HUES6 (cell line): ENCODE data around the gene IFT20.

Source experiments
- H3K27ac ChIP-seq: 2 replicates; pipeline ENCODE4 v1.7.0; 2013; ENCODE audit warnings: low read depth, mild to moderate bottlenecking, low read length, inconsistent platforms
- H3K27me3 ChIP-seq: 2 replicates; pipeline ENCODE4 v1.6.1; 2013; ENCODE audit warnings: low read length; ENCODE audit not compliant: control insufficient read depth, insufficient read depth
- H3K36me3 ChIP-seq: 2 replicates; pipeline ENCODE4 v1.6.1; 2013; ENCODE audit warnings: low read length; ENCODE audit not compliant: control insufficient read depth, insufficient read depth
- H3K4me1 ChIP-seq: 2 replicates; pipeline ENCODE4 v1.6.1; 2013; ENCODE audit warnings: low read length; ENCODE audit not compliant: control insufficient read depth, insufficient read depth
- H3K4me3 ChIP-seq: 2 replicates; pipeline ENCODE4 v1.5.1; 2013; ENCODE audit warnings: low read depth, low read length
- H3K9ac ChIP-seq: one replicate; pipeline ENCODE4 v1.6.1; 2013; ENCODE audit warnings: mild to moderate bottlenecking, low read length
- H3K9me3 ChIP-seq: 2 replicates; pipeline ENCODE4 v1.6.1; 2013; ENCODE audit warnings: low read depth, low read length; ENCODE audit not compliant: control insufficient read depth, insufficient read depth

IFT20 gene

GRCh38 chr17:28333083-28333746, 2.1 kb downstream of the IFT20 start:
- no peak overlapping the region for H3K9ac ChIP-seq
- H3K27me3 ChIP-seq: no peaks in the 10 kb centered on the region
- peaks cover 28% of the 10 kb centered on the region for H3K36me3 ChIP-seq
- H3K9me3 ChIP-seq: no peaks in the 10 kb centered on the region
- no peak overlapping the region for H3K4me3 ChIP-seq
- no peak overlapping the region for H3K27ac ChIP-seq
- peaks cover 13% of the 10 kb centered on the region for H3K4me1 ChIP-seq

- H3K9me3 ChIP-seq: no peaks in the 10 kb centered on the region
- H3K27ac ChIP-seq: no peak overlapping the region
These were observed 3.3 kb downstream of the IFT20 start for GRCh38 chr17:28331891-28332420.

GRCh38 chr17:28330671-28331070, 4.6 kb downstream of the IFT20 start:
- Histone ChIP-seq H3K9ac (no peak overlapping the region), H3K27me3 (no peaks in the 10 kb centered on the region), H3K4me1 (peaks cover 7% of the 10 kb centered on the region), H3K27ac (no peak overlapping the region), H3K36me3 (peaks cover 54% of the 10 kb centered on the region), H3K9me3 (no peaks in the 10 kb centered on the region), H3K4me3 (no peak overlapping the region)

More at GRCh38 chr17:28331891-28332420, 3.3 kb downstream of the IFT20 start:
- Histone ChIP-seq H3K27me3 (no peaks in the 10 kb centered on the region), H3K4me3 (no peak overlapping the region), H3K4me1 (peaks cover 11% of the 10 kb centered on the region), H3K9ac (no peak overlapping the region), H3K36me3 (peaks cover 41% of the 10 kb centered on the region)

GRCh38 chr17:28328325-28328724, 6.9 kb downstream of the IFT20 start:
- H3K9me3 ChIP-seq: no peaks in the 10 kb centered on the region
- H3K9ac ChIP-seq: no peak overlapping the region
- no peak overlapping the region for H3K27ac ChIP-seq
- H3K27me3 ChIP-seq: no peaks in the 10 kb centered on the region
- H3K4me1 ChIP-seq: no peaks in the 10 kb centered on the region
- peaks cover 62% of the 10 kb centered on the region for H3K36me3 ChIP-seq
- H3K4me3 ChIP-seq: no peak overlapping the region

- no peaks in the 10 kb centered on the region for H3K9me3 ChIP-seq
- no peak overlapping the region for H3K27ac ChIP-seq
- peaks cover 4% of the 10 kb centered on the region; the same call in 1 of the 2 replicates for H3K4me1 ChIP-seq
- peaks cover 64% of the 10 kb centered on the region for H3K36me3 ChIP-seq
- H3K4me3 ChIP-seq: no peak overlapping the region
- no peaks in the 10 kb centered on the region for H3K27me3 ChIP-seq
- H3K9ac ChIP-seq: no peak overlapping the region
These were observed 7.6 kb downstream of the IFT20 start for GRCh38 chr17:28327709-28328108.

GRCh38 chr17:28327031-28327607, 8.2 kb downstream of the IFT20 start:
- no peaks in the 10 kb centered on the region for H3K27me3 ChIP-seq
- peaks cover 4% of the 10 kb centered on the region; the same call in 1 of the 2 replicates for H3K4me1 ChIP-seq
- no peak overlapping the region for H3K9ac ChIP-seq
- H3K36me3 ChIP-seq: peaks cover 64% of the 10 kb centered on the region
- H3K9me3 ChIP-seq: no peaks in the 10 kb centered on the region
- no peak overlapping the region for H3K27ac ChIP-seq
- H3K4me3 ChIP-seq: no peak overlapping the region

- Histone ChIP-seq H3K4me1 (peaks cover 4% of the 10 kb centered on the region; the same call in 1 of the 2 replicates), H3K36me3 (peaks cover 58% of the 10 kb centered on the region)
These were observed 9.2 kb downstream of the IFT20 start for GRCh38 chr17:28326114-28326513.

GRCh38 chr17:28325211-28325610, 10.1 kb downstream of the IFT20 start:
- Histone ChIP-seq H3K9ac (no peak overlapping the region), H3K36me3 (peaks cover 56% of the 10 kb centered on the region), H3K27me3 (no peaks in the 10 kb centered on the region), H3K4me1 (peaks cover 12% of the 10 kb centered on the region; the same call in 1 of the 2 replicates), H3K4me3 (no peak overlapping the region), H3K9me3 (no peaks in the 10 kb centered on the region), H3K27ac (no peak overlapping the region)

More at GRCh38 chr17:28326114-28326513, 9.2 kb downstream of the IFT20 start:
- Histone ChIP-seq H3K9me3 (no peaks in the 10 kb centered on the region), H3K9ac (no peak overlapping the region), H3K27ac (no peak overlapping the region), H3K4me3 (no peak overlapping the region), H3K27me3 (no peaks in the 10 kb centered on the region)

GRCh38 chr17:28324781-28325180, 10.5 kb downstream of the IFT20 start:
- peaks cover 56% of the 10 kb centered on the region for H3K36me3 ChIP-seq

GRCh38 chr17:28324267-28324745, 11.0 kb downstream of the IFT20 start:
- no peaks in the 10 kb centered on the region for H3K9me3 ChIP-seq
- H3K27ac ChIP-seq: no peak overlapping the region
- no peak overlapping the region for H3K4me3 ChIP-seq
- H3K4me1 ChIP-seq: peaks cover 15% of the 10 kb centered on the region; the same call in 1 of the 2 replicates
- H3K9ac ChIP-seq: no peak overlapping the region
- peaks cover 53% of the 10 kb centered on the region for H3K36me3 ChIP-seq
- H3K27me3 ChIP-seq: no peaks in the 10 kb centered on the region

More at GRCh38 chr17:28324781-28325180, 10.5 kb downstream of the IFT20 start:
- no peaks in the 10 kb centered on the region for H3K27me3 ChIP-seq
- no peak overlapping the region for H3K4me3 ChIP-seq
- H3K4me1 ChIP-seq: peaks cover 15% of the 10 kb centered on the region; the same call in 1 of the 2 replicates
- H3K9me3 ChIP-seq: no peaks in the 10 kb centered on the region
- no peak overlapping the region for H3K9ac ChIP-seq
- no peak overlapping the region for H3K27ac ChIP-seq
